K562 (cell line): Measurements from ENCODE around the gene CERS6. TPM values are rescaled to one million over a fixed set of nuclear protein-coding genes. Genes with fewer than 3 reads are reported as not detected.

Source experiments
- ATAC-seq: fragments of 200-7000 bp; cut with Tn5 transposase; 3 replicates; pipeline ENCODE4 v1.9.1; 2020; ENCODE audit warnings: moderate library complexity
- BruUV-seq: library from RNA; stranded (reverse); fragments of 400-500 nt; replicated peaks from 2 replicates; lab custom pipeline; 2021; lab: Mats Ljungman, UMichigan
- CTCF ChIA-PET: fragments of 300-600 bp; formaldehyde crosslinking; extraction: SDS; loops from one replicate; lab custom pipeline; 2021; ENCODE audit warnings: low intra/inter-chr PET ratio; lab: Yijun Ruan, JAX
- POLR2A ChIA-PET: fragments of 300-600, 350-650 bp; sonication (Branson Sonifier 250); formaldehyde crosslinking; extraction: SDS; loops from one replicate; lab custom pipeline; 2021; ENCODE audit warnings: antibody characterized with exemption, inconsistent platforms; lab: Yijun Ruan, JAX
- DNase-seq, 4 experiments: peaks; one replicate each; pipeline versions ENCODE4 v3.0.0 to v3.0.0-alpha.2; 2011 to 2018; ENCODE audit warnings: low spot score in 3 of 4, mixed read lengths in 3 of 4; ENCODE audit errors: extremely low read depth in 1 of 4
- FAIRE-seq: peaks from 2 replicates; lab custom pipeline; 2011; peaks lifted over from hg19 to GRCh38; lab: Jason Lieb, UNC
- H2AFZ ChIP-seq: 2 replicates; pipeline ENCODE4 v1.6.0; 2011; ENCODE audit warnings: low read depth, low read length, control low read depth, inconsistent platforms
- H3K27ac ChIP-seq: fragments of 200-600 bp; 3 replicates; pipeline ENCODE4 v1.8.0; 2011; ENCODE audit warnings: low read depth, mild to moderate bottlenecking, control low read depth, inconsistent platforms, low read length, moderate library complexity, mixed read lengths; ENCODE audit errors: extremely low read depth
- H3K27me3 ChIP-seq, 2 experiments: fragments of 300-600 bp in 1 of 2; 2 replicates in 1 of 2; 3 replicates in 1 of 2; pipeline versions ENCODE4 v1.6.0 to v1.8.0; 2011; ENCODE audit warnings: inconsistent platforms in 2 of 2, low read length in 2 of 2, mild to moderate bottlenecking in 1 of 2, mixed read lengths in 1 of 2, moderate library complexity in 1 of 2; ENCODE audit not compliant: control insufficient read depth in 2 of 2, insufficient read depth in 2 of 2
- H3K36me3 ChIP-seq: fragments of 300-600 bp; 3 replicates; pipeline ENCODE4 v1.8.0; 2011; ENCODE audit warnings: mild to moderate bottlenecking, low read length, inconsistent platforms; ENCODE audit not compliant: control insufficient read depth, insufficient read depth
- H3K4me1 ChIP-seq, 2 experiments: fragments of 200-600 bp in 1 of 2; replicated peaks in 1 of 2; 2 replicates in 1 of 2; 3 replicates in 1 of 2; pipeline versions ENCODE4 v1.5.1 to v1.8.0; 2011; ENCODE audit warnings: inconsistent platforms in 2 of 2, low read length in 2 of 2, mild to moderate bottlenecking in 1 of 2, mixed read lengths in 1 of 2, moderate library complexity in 1 of 2; ENCODE audit not compliant: control insufficient read depth in 2 of 2, insufficient read depth in 2 of 2
- H3K4me2 ChIP-seq: 2 replicates; pipeline ENCODE4 v1.6.1; 2011; ENCODE audit warnings: low read length, control low read depth, inconsistent platforms, mixed read lengths; ENCODE audit not compliant: insufficient read depth
- H3K4me3 ChIP-seq: fragments of 200-600 bp; sonication (generic), shearing (Covaris generic); 2 replicates; pipeline ENCODE4 v1.5.1; 2016; ENCODE audit warnings: control low read depth, inconsistent platforms
- H3K79me2 ChIP-seq: fragments of 200-600 bp; 3 replicates; pipeline ENCODE4 v1.8.0; 2011; ENCODE audit warnings: low read length, inconsistent platforms; ENCODE audit not compliant: control insufficient read depth, insufficient read depth
- H3K9ac ChIP-seq, 2 experiments: 2 replicates each; pipeline versions ENCODE4 v1.6.0 to v1.6.1; 2011; ENCODE audit warnings: low read depth in 2 of 2, low read length in 2 of 2, control low read depth in 1 of 2, inconsistent platforms in 1 of 2, mild to moderate bottlenecking in 1 of 2, mixed read lengths in 1 of 2; ENCODE audit not compliant: insufficient read depth in 1 of 2
- H3K9me1 ChIP-seq: one replicate; pipeline ENCODE4 v1.6.0; 2011; ENCODE audit warnings: inconsistent platforms, mild to moderate bottlenecking, low read length, moderate library complexity; ENCODE audit not compliant: control insufficient read depth, insufficient read depth
- H3K9me3 ChIP-seq: replicated peaks from 2 replicates; pipeline ENCODE4 v1.5.1; 2011; ENCODE audit warnings: low read depth, low read length, inconsistent platforms; ENCODE audit not compliant: control insufficient read depth, insufficient read depth
- H4K20me1 ChIP-seq: replicated peaks from 2 replicates; pipeline ENCODE4 v1.6.1; 2011; ENCODE audit warnings: low read length, inconsistent platforms, mixed read lengths; ENCODE audit not compliant: control insufficient read depth, insufficient read depth
- HNRNPL ChIP-seq: fragments of 200-400 bp; formaldehyde crosslinking; IDR thresholded peaks from 2 replicates; pipeline ENCODE4 v1.6.1; 2017; ENCODE audit warnings: low read depth, mild to moderate bottlenecking, low read length
- TBP ChIP-seq: optimal IDR thresholded peaks from 2 replicates; pipeline ENCODE3; 2011; ENCODE audit warnings: low read depth, low read length, improper control_type of control experiment
- WGBS: fragments of 100-300 bp; shearing (Covaris generic); methylation state at CpG from one replicate; pipeline ENCODE4 v1.1.6; 2016; ENCODE audit warnings: low coverage, mixed read lengths; ENCODE audit not compliant: insufficient coverage; ENCODE audit errors: missing lambda C conversion rate; 5-methylcytosine and 5-hydroxymethylcytosine counted together
- in situ Hi-C: fragments of 300-500 bp; cut with MboI; formaldehyde crosslinking; loops from 4 replicates; pipeline ENCODE4 v1.15.0; 2018; ENCODE audit warnings: inconsistent platforms, mixed read lengths
- intact Hi-C: fragments of 100-400 bp; cut with micrococcal nuclease; formaldehyde crosslinking; loops from 2 replicates; pipeline ENCODE4 v1.14.2; 2022
- polyA plus RNA-seq, 8 experiments: library from polyadenylated mRNA; depleted of rRNA in 4 of 8; stranded (reverse) in 5 of 8; unstranded in 3 of 8; fragments of >200 nt; fragmentation: Nextera tagmentation in 2 of 8; fragmentation: Illumina TruSeq in 1 of 8; extraction: Ambion mirVana in 2 of 8; extraction: Trizol in 1 of 8; gene quantifications; 2 replicates each; pipeline versions ENCODE4 v1.2.1 to v1.2.3, GENCODE V29; 2011 to 2014; ENCODE audit warnings: inconsistent platforms in 1 of 8, missing spikeins in 1 of 8
- total RNA-seq, 7 experiments: library from RNA; depleted of rRNA in 6 of 7; stranded (reverse); fragments of >200 nt in 6 of 7; fragmentation: Illumina TruSeq in 2 of 7; extraction: Trizol in 2 of 7; gene quantifications; 2 replicates each; pipeline versions ENCODE4 v1.2.1 to v1.2.3, GENCODE V29; 2011 to 2021; ENCODE audit warnings: low replicate concordance in 1 of 7
- TF ChIP-seq, protein P1 (sequence below): conservative IDR thresholded peaks from 2 replicates; pipeline ENCODE4 v1.6.1; 2011; ENCODE audit warnings: low read depth, mild to moderate bottlenecking, low read length; ENCODE audit not compliant: control insufficient read depth

The CERS6 gene
- total and polyA plus RNA-seq, 9 of the 15 experiments (the other 6 are each of a cell fraction or from before 2014, with no cell fraction given), result 1.6 to 13.6 (median 11.4) TPM

DNA sequence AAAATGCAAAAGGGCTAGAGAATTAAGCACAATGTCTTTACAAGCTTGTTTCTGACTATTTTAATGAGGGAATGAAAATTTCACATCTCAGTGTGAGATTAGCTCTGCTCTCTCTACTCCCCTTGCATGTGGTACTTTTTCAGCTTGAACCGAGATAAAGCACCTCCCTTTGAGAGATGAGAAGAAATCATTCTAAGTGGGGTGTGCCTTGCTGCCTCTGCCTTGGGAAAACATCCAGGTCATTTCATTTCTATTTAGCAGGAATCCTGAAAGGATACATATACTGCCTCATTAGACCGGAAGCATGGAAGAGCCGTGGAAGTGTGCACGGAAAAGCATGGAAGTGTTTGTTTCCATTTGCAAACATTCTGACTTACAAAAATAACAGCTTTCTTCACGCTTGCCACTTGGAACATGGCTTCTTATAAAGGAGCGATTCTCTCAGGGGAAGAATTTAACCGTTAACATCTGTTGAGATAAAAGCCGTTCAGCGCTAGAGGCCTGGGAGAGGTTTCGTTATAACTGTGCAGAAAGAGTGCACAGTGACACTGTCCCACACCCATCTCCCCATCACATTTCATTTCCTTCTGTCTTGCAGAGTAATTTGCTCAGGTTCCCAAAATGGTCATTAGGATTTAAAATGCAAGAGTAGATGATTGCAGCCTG is 363.1 kb downstream of the CERS6 start:
- 40% methylated on average over 10 of the region's 10 CpGs for WGBS
- ATAC-seq, result peak; percentile 58
- no peak for FAIRE-seq
- H3K9me1 ChIP-seq, result no peaks in the 10 kb centered on the region
- no peak for DNase-seq
- no peak overlapping the region for H3K9ac ChIP-seq
- BruUV-seq, result no TSS peak
- in situ Hi-C loops, result no loop called here
- no peaks in the 10 kb centered on the region for H4K20me1 ChIP-seq
- H3K4me2 ChIP-seq, result no peak overlapping the region
- no peaks in the 10 kb centered on the region for H3K79me2 ChIP-seq
- TF ChIP-seq HNRNPL, result no peak
- TF ChIP-seq, protein P1, sequence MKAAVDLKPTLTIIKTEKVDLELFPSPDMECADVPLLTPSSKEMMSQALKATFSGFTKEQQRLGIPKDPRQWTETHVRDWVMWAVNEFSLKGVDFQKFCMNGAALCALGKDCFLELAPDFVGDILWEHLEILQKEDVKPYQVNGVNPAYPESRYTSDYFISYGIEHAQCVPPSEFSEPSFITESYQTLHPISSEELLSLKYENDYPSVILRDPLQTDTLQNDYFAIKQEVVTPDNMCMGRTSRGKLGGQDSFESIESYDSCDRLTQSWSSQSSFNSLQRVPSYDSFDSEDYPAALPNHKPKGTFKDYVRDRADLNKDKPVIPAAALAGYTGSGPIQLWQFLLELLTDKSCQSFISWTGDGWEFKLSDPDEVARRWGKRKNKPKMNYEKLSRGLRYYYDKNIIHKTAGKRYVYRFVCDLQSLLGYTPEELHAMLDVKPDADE, result no peak
- no peak for TF ChIP-seq TBP
- H3K27ac ChIP-seq, result peak overlapping the region; percentile 6; the same call in 1 of the 3 replicates
- POLR2A ChIA-PET, result interaction anchor here (0.6 to 7.9 kb wide), 6 partner anchors 9 to 121 kb away, joined by 3 to 81 read pairs (median 4); partner anchors contain the start of gene NOSTRIN
- intact Hi-C loops, result no loop called here
- no peaks in the 10 kb centered on the region for H3K27me3 ChIP-seq
- no peaks in the 10 kb centered on the region for H3K9me3 ChIP-seq
- H3K4me3 ChIP-seq, result no peak overlapping the region
- H3K4me1 ChIP-seq, result peaks cover 0 to 13% of the 10 kb centered on the region in 2 experiments; a peak in 3 of 5 replicates
- H2AFZ ChIP-seq, result peak overlapping the region; percentile 24
- CTCF ChIA-PET, result no interaction called here
- H3K36me3 ChIP-seq, result peaks cover 34% of the 10 kb centered on the region
